Body of pancreas (tissue), 4 donors: Measurements from ENCODE around the gene ITLN2.

Source experiments
- CTCF ChIP-seq, 7 experiments: fragments of 450-650 bp in 4 of 7; fragments of 200-600 bp in 3 of 7; sonication (generic) in 3 of 7; IDR thresholded peaks; one replicate each; pipeline ENCODE4 v1.5.1; 2016 to 2019; ENCODE audit warnings: antibody characterized with exemption in 7 of 7
- POLR2A ChIP-seq, 3 donors: fragments of 450-650 bp; IDR thresholded peaks; one replicate each; pipeline ENCODE4 v1.6.1; 2016; ENCODE audit warnings: antibody characterized with exemption in 3 of 3, mild to moderate bottlenecking in 2 of 3

DNA sequence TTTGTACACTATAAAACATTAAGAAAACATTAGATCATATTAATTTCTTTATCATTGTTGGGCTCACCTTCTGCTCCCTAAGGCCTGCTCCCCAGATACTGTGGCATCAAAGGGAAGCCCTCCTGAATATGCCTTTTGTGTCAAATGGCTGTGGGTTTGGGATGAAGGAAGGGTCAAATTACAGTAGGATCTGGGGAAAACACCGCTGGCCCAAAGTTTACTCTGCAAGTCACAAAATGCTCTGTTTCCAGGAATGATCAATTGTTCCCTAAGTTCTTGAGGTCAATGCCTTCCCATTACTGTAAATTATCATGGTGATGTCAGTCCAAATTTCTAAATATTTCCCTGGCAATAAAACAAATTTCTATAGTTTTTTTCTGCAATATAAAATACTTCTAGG lies 6.8 kb upstream of the ITLN2 start:
- no peak for TF ChIP-seq CTCF (IDR thresholded peaks at IDR 0.05)
- TF ChIP-seq POLR2A (IDR thresholded peaks at IDR 0.05), result no peak
